ENCODE data around the gene CSMD2. TPM values are rescaled to one million over a fixed set of nuclear protein-coding genes. Genes with fewer than 3 reads are reported as not detected.

The CSMD2 gene
- total RNA-seq, 1 donor from 2014 or later, result 0.55 TPM

GRCh38 chr1:33828654-33829053, 336.4 kb downstream of the CSMD2 start:
- no peaks in the 10 kb centered on the region for H3K4me1 Mint-ChIP-seq (ENCODE audit: low read depth)
- TF ChIP-seq CTCF (IDR thresholded peaks at IDR 0.05), result no peak
- no peaks in the 10 kb centered on the region for H3K27me3 Mint-ChIP-seq (ENCODE audit: low read depth)
- no peak for DNase-seq (ENCODE audit: low spot score)
- H3K4me3 Mint-ChIP-seq (ENCODE audit: unreplicated experiment), result no peak overlapping the region
- H3K27ac Mint-ChIP-seq (ENCODE audit: unreplicated experiment), result no peak overlapping the region
- H3K9me3 Mint-ChIP-seq (ENCODE audit: low read depth), result peaks cover 39% of the 10 kb centered on the region
- no peaks in the 10 kb centered on the region for H3K36me3 Mint-ChIP-seq (ENCODE audit: low read depth)

- no peak for DNase-seq (ENCODE audit: low spot score)
- Mint-ChIP-seq H3K27ac (ENCODE audit: unreplicated experiment) (no peak overlapping the region), H3K9me3 (ENCODE audit: low read depth) (peaks cover 39% of the 10 kb centered on the region), H3K4me1 (ENCODE audit: low read depth) (no peaks in the 10 kb centered on the region), H3K36me3 (ENCODE audit: low read depth) (no peaks in the 10 kb centered on the region), H3K27me3 (ENCODE audit: low read depth) (no peaks in the 10 kb centered on the region), H3K4me3 (ENCODE audit: unreplicated experiment) (no peak overlapping the region)
- no peak for TF ChIP-seq CTCF (IDR thresholded peaks at IDR 0.05)
Observed at GRCh38 chr1:33828059-33828458, 337.0 kb downstream of the CSMD2 start.

- peaks cover 35% of the 10 kb centered on the region for H3K9me3 Mint-ChIP-seq (ENCODE audit: low read depth)
- TF ChIP-seq CTCF (IDR thresholded peaks at IDR 0.05), result no peak
- H3K4me3 Mint-ChIP-seq (ENCODE audit: unreplicated experiment), result no peak overlapping the region
- H3K36me3 Mint-ChIP-seq (ENCODE audit: low read depth), result no peaks in the 10 kb centered on the region
- no peak overlapping the region for H3K27ac Mint-ChIP-seq (ENCODE audit: unreplicated experiment)
- no peaks in the 10 kb centered on the region for H3K4me1 Mint-ChIP-seq (ENCODE audit: low read depth)
- H3K27me3 Mint-ChIP-seq (ENCODE audit: low read depth), result no peaks in the 10 kb centered on the region
- DNase-seq (ENCODE audit: low spot score), result no peak
Observed at GRCh38 chr1:33826711-33827110, 338.3 kb downstream of the CSMD2 start.

GRCh38 chr1:33826311-33826710, 338.7 kb downstream of the CSMD2 start:
- no peak overlapping the region for H3K27ac Mint-ChIP-seq (ENCODE audit: unreplicated experiment)
- H3K9me3 Mint-ChIP-seq (ENCODE audit: low read depth), result peaks cover 36% of the 10 kb centered on the region
- no peak for DNase-seq (ENCODE audit: low spot score)
- no peak for TF ChIP-seq CTCF (IDR thresholded peaks at IDR 0.05)
- H3K36me3 Mint-ChIP-seq (ENCODE audit: low read depth), result no peaks in the 10 kb centered on the region
- H3K4me1 Mint-ChIP-seq (ENCODE audit: low read depth), result no peaks in the 10 kb centered on the region
- no peak overlapping the region for H3K4me3 Mint-ChIP-seq (ENCODE audit: unreplicated experiment)
- H3K27me3 Mint-ChIP-seq (ENCODE audit: low read depth), result no peaks in the 10 kb centered on the region

- Mint-ChIP-seq H3K36me3 (ENCODE audit: low read depth) (no peaks in the 10 kb centered on the region), H3K9me3 (ENCODE audit: low read depth) (peaks cover 33% of the 10 kb centered on the region), H3K27ac (ENCODE audit: unreplicated experiment) (no peak overlapping the region), H3K4me1 (ENCODE audit: low read depth) (no peaks in the 10 kb centered on the region), H3K27me3 (ENCODE audit: low read depth) (no peaks in the 10 kb centered on the region), H3K4me3 (ENCODE audit: unreplicated experiment) (no peak overlapping the region)
- no peak for DNase-seq (ENCODE audit: low spot score)
- no peak for TF ChIP-seq CTCF (IDR thresholded peaks at IDR 0.05)
Observed at GRCh38 chr1:33825506-33825905, 339.5 kb downstream of the CSMD2 start.
